HG03139 (cell line): Measurements from ENCODE around the gene PLAAT2.
"Not testable (repeated sequence)": the region's sequence is repeated elsewhere in the genome, so short reads cannot be mapped to it uniquely, and the experiment has no call there.

Source experiments
- ATAC-seq: cut with Tn5 transposase; IDR thresholded peaks from one replicate; pipeline ENCODE4 v1.9.1; 2021; ENCODE audit not compliant: unreplicated experiment

The PLAAT2 gene

GRCh38 chr11:63550156-63550700 lies 13.0 kb downstream of the PLAAT2 start:
- not testable (repeated sequence) for ATAC-seq

- no peak for ATAC-seq
Observed at GRCh38 chr11:63549411-63549810, 13.8 kb downstream of the PLAAT2 start.

- ATAC-seq: no peak
Observed at GRCh38 chr11:63548178-63548577, 15.0 kb downstream of the PLAAT2 start.

GRCh38 chr11:63547061-63547460 lies 16.1 kb downstream of the PLAAT2 start:
- ATAC-seq: no peak

- ATAC-seq: no peak
Observed at GRCh38 chr11:63543711-63544110, 19.5 kb downstream of the PLAAT2 start.

- not testable (repeated sequence) for ATAC-seq
Observed at GRCh38 chr11:63542506-63542905, 20.7 kb downstream of the PLAAT2 start.

GRCh38 chr11:63537293-63538101 lies 25.7 kb downstream of the PLAAT2 start:
- ATAC-seq: no peak

- no peak for ATAC-seq
Observed at GRCh38 chr11:63536669-63537292, 26.4 kb downstream of the PLAAT2 start, which contains the start of gene PLAAT4. PLAAT4 (plus strand) TSS chr11:63536808; CDS start chr11:63536869, 61 bp downstream.

GRCh38 chr11:63535734-63536133 lies 27.4 kb downstream of the PLAAT2 start:
- ATAC-seq: no peak

GRCh38 chr11:63534895-63535461 lies 28.2 kb downstream of the PLAAT2 start:
- ATAC-seq: no peak

GRCh38 chr11:63534076-63534475 lies 29.1 kb downstream of the PLAAT2 start:
- ATAC-seq: no peak

- ATAC-seq: no peak
Observed at GRCh38 chr11:63532799-63533475, 30.2 kb downstream of the PLAAT2 start.

- no peak for ATAC-seq
Observed at GRCh38 chr11:63532117-63532516, 31.1 kb downstream of the PLAAT2 start.

- peak; percentile 83 for ATAC-seq
Observed at GRCh38 chr11:63531074-63531792, 31.9 kb downstream of the PLAAT2 start.

GRCh38 chr11:63530021-63530420 lies 33.2 kb downstream of the PLAAT2 start:
- ATAC-seq: no peak

- ATAC-seq: not testable (repeated sequence)
Observed at GRCh38 chr11:63529373-63529772, 33.8 kb downstream of the PLAAT2 start.

GRCh38 chr11:63528729-63529278 lies 34.4 kb downstream of the PLAAT2 start:
- ATAC-seq: not testable (repeated sequence)

GRCh38 chr11:63528156-63528555 lies 35.0 kb downstream of the PLAAT2 start:
- not testable (repeated sequence) for ATAC-seq

- ATAC-seq: no peak
Observed at GRCh38 chr11:63527667-63528066, 35.5 kb downstream of the PLAAT2 start.

GRCh38 chr11:63523151-63523550 lies 40.0 kb downstream of the PLAAT2 start:
- no peak for ATAC-seq
